Small intestine (tissue), 7 donors: Measurements from ENCODE around the gene GPR150. TPM values are rescaled to one million over a fixed set of nuclear protein-coding genes. Genes with fewer than 3 reads are reported as not detected.
"Not testable (repeated sequence)": the region's sequence is repeated elsewhere in the genome, so short reads cannot be mapped to it uniquely, and the experiment has no call there.

Source experiments
- DNase-seq, 2 donors: peaks; one replicate each; pipeline versions ENCODE4 v3.0.0 to v3.0.0-alpha.2; 2013
- FAIRE-seq: peaks from 2 replicates; lab custom pipeline; 2012; peaks lifted over from hg19 to GRCh38; lab: Jason Lieb, UNC
- H3K27ac ChIP-seq, 3 donors: one replicate each; pipeline ENCODE4 v1.5.1; 2013; ENCODE audit warnings: low read length in 2 of 3, mild to moderate bottlenecking in 2 of 3, control low read depth in 1 of 3, inconsistent platforms in 1 of 3, low read depth in 1 of 3, moderate library complexity in 1 of 3
- H3K27me3 ChIP-seq, 3 donors: one replicate each; pipeline ENCODE4 v1.6.1; 2013; ENCODE audit warnings: low read length in 3 of 3, inconsistent platforms in 1 of 3; ENCODE audit not compliant: control insufficient read depth in 3 of 3, insufficient read depth in 3 of 3
- H3K36me3 ChIP-seq, 3 donors: one replicate each; pipeline ENCODE4 v1.6.1; 2013; ENCODE audit warnings: low read length in 3 of 3, inconsistent platforms in 1 of 3, low read depth in 1 of 3, mild to moderate bottlenecking in 1 of 3, moderate library complexity in 1 of 3; ENCODE audit not compliant: control insufficient read depth in 3 of 3, insufficient read depth in 2 of 3
- H3K4me1 ChIP-seq, 3 donors: one replicate each; pipeline ENCODE4 v1.6.1; 2013; ENCODE audit warnings: low read length in 2 of 3, inconsistent platforms in 1 of 3, low read depth in 1 of 3, mild to moderate bottlenecking in 1 of 3, moderate library complexity in 1 of 3; ENCODE audit not compliant: control insufficient read depth in 3 of 3, insufficient read depth in 2 of 3
- H3K4me3 ChIP-seq, 3 donors: one replicate each; pipeline ENCODE4 v1.5.1; 2013; ENCODE audit warnings: low read length in 3 of 3, control low read depth in 1 of 3, inconsistent platforms in 1 of 3, low read depth in 1 of 3, mild to moderate bottlenecking in 1 of 3, moderate library complexity in 1 of 3
- H3K9me3 ChIP-seq, 2 donors: one replicate each; pipeline ENCODE4 v1.6.1; 2013; ENCODE audit warnings: low read depth in 1 of 2, low read length in 1 of 2; ENCODE audit not compliant: control insufficient read depth in 2 of 2, insufficient read depth in 1 of 2
- WGBS, 3 donors: extraction: QIAGEN DNeasy Blood & Tissue Kit; methylation state at CpG; one replicate each; pipeline ENCODE4 v1.1.7; 2013; 5-methylcytosine and 5-hydroxymethylcytosine counted together
- polyA plus RNA-seq, 4 donors: library from polyadenylated mRNA; stranded (reverse) in 3 of 4; unstranded in 1 of 4; fragments of 200-250 nt in 3 of 4; fragments of 120-200 nt in 1 of 4; gene quantifications; one replicate each; pipeline versions ENCODE4 v1.2.1 to v1.2.3, GENCODE V29; 2013
- donor health status: healthy with polysubstance abuse.
- donor health status: control.
- donor health status: control.
- donor health status: Bipolar disorder and iron deficiency.
- donor health status: healthy.

Gene GPR150
- polyA plus RNA-seq, 4 donors = 0.15 to 2.1 TPM; not detected in 2

DNA sequence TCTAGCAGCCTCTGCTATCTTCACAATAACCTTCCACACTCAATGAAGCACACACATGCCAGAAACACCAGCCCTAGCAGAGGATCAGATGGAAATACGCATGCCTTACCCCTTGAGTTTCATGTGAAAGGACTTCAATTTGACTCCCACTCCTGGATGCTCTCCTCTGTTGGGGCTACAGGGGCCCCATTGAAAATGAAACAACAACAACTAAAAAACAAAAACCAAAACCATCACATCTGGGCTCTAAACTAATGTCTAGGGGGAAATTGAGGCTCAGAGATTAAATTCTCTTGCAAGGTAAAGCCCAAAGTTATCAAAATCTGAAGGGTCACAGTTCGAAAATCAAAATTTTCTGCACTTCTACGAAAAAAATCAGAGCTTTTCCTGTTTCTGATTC lies 18.7 kb downstream of the GPR150 start:
- H3K4me1 ChIP-seq = peaks cover 0 to 18% (median 0%) of the 10 kb centered on the region in 3 donors
- no peaks in the 10 kb centered on the region for H3K36me3 ChIP-seq
- H3K9me3 ChIP-seq = peaks cover 0 to 2% of the 10 kb centered on the region in 2 donors
- WGBS, 3 donors = 70 to 87% (median 78%) methylated on average over 3 of the region's 3 CpGs
- FAIRE-seq = no peak
- H3K4me3 ChIP-seq = no peak overlapping the region
- no peak overlapping the region for H3K27ac ChIP-seq
- DNase-seq = no peak
- H3K27me3 ChIP-seq = no peaks in the 10 kb centered on the region

DNA sequence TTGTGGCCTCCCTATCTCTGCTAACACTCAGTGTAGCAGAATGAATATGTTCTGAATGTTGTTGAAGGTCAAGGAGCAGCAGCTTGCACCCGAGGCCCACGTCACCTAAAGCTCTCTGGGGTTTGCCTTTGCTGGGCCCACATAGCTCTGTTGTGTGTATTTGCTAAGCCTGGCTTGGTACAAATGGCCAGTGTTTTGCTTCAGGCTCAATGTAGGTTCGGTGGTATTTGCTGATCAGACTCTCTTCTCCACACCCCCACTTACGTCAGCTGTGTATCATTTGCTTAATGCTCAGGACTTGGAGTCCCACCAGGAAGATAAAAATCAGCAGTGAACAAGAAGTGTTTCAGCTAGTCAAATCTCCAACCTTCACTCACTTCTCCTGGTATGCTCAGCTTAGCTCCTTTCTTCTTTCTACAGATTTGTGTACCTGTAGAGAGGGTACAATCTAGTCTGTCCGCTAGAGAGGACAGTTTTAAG lies 21.9 kb downstream of the GPR150 start:
- H3K27ac ChIP-seq = peak overlapping the region in 2 of 3 donors; percentile 43 to 73
- DNase-seq (peak in 1 of 2 donors; percentile 53), FAIRE-seq (no peak)
- H3K36me3 ChIP-seq = no peaks in the 10 kb centered on the region
- no peaks in the 10 kb centered on the region for H3K27me3 ChIP-seq
- peaks cover 0 to 2% of the 10 kb centered on the region in 2 donors for H3K9me3 ChIP-seq
- H3K4me3 ChIP-seq = no peak overlapping the region
- peaks cover 0 to 18% (median 0%) of the 10 kb centered on the region in 3 donors for H3K4me1 ChIP-seq
- WGBS, 3 donors = 47 to 68% (median 53%) methylated on average over 5 of the region's 5 CpGs

DNA sequence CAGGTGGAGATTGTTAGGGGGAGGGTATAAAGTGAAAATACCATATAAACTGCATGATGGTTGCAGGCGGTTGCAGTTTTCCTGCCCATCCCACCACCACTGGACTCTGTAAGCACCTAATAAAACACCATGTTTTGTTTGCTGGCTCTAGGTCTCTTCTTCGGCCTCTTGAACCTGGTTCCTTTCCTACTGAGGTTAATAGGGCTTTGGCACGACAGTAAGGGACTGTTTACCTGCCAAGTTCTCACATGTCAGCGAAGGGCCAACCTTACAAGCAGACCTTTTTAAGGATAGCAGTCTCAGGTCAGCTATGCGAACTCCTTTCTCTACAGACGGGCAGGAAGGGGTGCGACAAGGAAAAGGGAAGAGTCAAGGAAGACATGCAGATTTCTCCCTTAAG lies 23.3 kb downstream of the GPR150 start:
- H3K4me3 ChIP-seq = no peak overlapping the region
- DNase-seq (no peak), FAIRE-seq (no peak)
- H3K9me3 ChIP-seq = peaks cover 0 to 2% of the 10 kb centered on the region in 2 donors
- WGBS, 3 donors = 92 to 94% (median 93%) methylated on average over 7 of the region's 7 CpGs
- H3K27ac ChIP-seq = no peak overlapping the region
- no peaks in the 10 kb centered on the region for H3K36me3 ChIP-seq
- peaks cover 0 to 29% (median 0%) of the 10 kb centered on the region in 3 donors for H3K4me1 ChIP-seq
- no peaks in the 10 kb centered on the region for H3K27me3 ChIP-seq

DNA sequence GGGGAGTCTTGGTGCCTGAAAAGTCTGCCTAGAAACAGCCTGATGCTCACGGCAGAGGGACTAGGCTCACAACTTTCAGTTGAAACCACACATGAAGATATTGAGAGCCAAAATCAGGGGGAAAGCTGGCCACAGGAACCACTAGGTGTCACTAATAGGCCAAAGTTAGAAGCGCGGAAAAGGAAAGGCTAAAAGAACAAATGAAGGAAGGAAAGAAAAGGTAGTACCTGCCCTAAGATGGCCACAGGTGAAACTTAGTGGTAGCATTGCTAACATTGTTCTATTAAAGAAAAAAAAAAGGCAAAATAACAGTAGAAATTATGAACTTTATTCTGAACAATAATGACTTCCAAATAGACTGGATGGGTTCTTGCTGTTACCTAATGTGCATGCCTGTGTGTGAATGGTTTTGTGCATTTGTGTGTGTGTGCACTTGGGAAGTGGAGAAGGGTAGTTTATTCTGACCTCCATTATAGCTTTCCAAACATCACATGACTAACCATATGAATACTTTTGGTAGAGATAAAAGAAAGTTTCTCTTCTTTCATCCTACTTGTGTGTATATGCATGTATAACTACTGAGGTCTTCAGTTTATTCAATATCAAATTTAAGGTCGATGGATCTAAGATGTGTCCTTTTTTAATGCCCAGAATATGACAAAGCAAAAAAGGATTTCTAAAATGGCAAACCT lies 24.6 kb downstream of the GPR150 start:
- peaks cover 0 to 2% of the 10 kb centered on the region in 2 donors for H3K9me3 ChIP-seq
- no peaks in the 10 kb centered on the region for H3K27me3 ChIP-seq
- peak overlapping the region in 1 of 3 donors; percentile 36 for H3K27ac ChIP-seq
- 9 to 18% (median 12%) methylated on average over 4 of the region's 4 CpGs for WGBS, 3 donors
- H3K36me3 ChIP-seq = no peaks in the 10 kb centered on the region
- DNase-seq (peak; percentile 71 to 78), FAIRE-seq (no peak)
- no peak overlapping the region for H3K4me3 ChIP-seq
- peaks cover 0 to 29% (median 0%) of the 10 kb centered on the region in 3 donors for H3K4me1 ChIP-seq

DNA sequence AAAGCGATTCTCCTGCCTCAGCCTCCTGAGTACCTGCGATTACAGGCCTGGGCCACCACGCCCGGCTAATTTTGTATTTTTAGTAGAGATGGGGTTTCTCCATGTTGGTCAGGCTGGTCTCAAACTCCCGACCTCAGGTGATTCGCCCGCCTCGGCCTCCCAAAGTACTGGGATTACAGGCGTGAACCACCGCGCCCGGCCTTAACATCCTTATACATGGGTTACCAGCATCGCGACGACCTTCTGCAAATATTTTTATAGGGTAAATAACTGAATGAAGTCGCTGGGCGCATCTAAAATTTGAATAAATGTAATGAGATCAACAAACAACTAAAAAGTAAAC lies 26.3 kb downstream of the GPR150 start:
- not testable (repeated sequence) for FAIRE-seq, DNase-seq, H3K36me3 ChIP-seq, H3K27me3 ChIP-seq, H3K9me3 ChIP-seq
- Histone ChIP-seq H3K4me1 (peaks cover 0 to 23% (median 0%) of the 10 kb centered on the region in 3 donors), H3K4me3 (peak overlapping the region in 1 of 3 donors; percentile 53), H3K27ac (peak overlapping the region; percentile 8 to 92 (median 89))
- WGBS, 3 donors = 78 to 86% (median 84%) methylated on average over 17 of the region's 17 CpGs

DNA sequence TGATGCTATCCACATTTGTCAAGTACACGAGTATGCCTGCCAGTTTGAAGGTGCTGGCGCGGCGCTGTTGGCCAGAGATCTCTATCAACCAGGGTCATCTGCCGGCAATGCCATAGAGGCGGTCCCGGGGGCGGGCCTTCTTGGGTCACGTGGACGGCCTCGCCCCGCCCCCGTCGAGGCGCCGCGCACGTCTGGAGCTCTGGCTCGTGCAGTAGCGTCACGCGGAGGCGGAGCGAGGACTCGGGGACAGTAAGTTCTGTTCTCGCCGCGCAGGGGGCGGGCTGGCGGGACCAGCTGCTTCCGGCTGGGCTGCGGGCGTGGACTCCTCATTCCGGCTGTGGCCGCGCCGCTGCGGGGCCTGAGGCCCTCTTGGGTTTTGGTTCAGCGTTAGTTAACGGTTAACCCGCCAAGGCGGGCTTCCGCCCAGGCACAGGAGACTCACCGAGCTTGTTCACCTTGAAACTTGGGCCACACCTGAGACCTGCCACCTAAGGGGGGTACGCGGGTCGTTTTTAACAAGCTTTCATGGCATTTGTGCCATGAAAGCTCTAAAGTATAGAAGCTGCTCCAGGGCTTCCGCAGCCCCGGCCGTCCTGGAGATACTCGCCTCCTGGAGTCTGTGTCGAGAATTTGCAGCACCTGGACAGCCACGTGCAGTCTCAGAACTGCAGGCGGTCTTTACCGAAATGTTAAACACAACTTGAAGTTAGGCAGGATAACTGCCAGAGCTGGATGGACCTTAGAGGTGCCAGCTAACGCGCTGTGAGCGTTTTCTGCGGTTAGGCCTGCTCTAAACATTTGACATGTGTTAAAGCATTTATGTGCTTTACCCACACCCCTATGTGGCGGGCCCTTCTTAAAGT lies 26.9 kb downstream of the GPR150 start, which contains the start of gene RFESD:
RFESD (plus strand) TSS at position 209 of the 863 bp plus-strand sequence. CDS start 5,495 bp downstream, outside the sequence.
- no peak for FAIRE-seq
- DNase-seq = peak; percentile 98 to 99

DNA sequence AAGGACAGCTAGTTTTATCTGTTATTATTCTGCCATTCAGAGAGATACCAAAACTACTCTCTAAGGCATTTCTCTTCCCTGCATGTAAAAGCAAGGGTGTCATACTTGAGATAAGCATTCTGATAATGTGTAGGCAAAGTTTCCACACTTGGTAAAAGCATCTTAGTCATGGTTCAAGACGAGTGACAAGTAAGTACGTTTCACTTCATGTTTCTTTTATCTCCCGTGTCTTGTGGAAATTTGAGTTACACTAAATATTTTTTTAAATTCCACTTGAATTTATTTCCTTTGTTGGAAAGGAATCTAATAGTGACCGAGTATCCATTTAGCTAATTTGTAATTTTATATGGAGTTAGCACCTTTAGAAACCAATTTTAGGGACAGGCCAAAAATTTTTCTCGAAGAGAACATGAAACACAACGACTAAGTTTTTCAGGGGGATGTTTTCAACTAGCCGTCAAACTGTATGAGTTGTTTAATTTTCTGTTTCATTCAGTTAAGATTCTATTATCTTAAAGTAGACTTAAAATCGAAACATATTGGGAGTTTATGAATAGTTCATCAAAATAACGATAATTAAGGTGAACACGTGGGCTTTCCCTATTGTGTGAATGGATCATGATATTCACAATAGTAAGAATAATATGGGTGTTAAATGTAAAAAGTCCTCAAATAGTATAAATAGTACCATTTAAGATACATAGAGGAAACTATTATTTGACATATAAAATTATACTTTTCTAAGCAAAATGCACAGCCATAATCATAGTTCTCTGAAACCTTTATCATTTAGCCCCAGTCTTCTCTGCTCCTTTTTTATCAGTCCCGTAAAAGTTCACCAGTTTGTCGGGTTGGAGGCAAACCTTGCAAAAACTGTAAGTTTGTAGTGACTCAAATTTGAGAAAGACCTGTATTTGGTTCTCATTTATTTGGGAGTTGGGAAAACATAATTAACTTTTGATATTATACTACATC lies 28.3 kb downstream of the GPR150 start:
- peaks cover 0 to 11% (median 0%) of the 10 kb centered on the region in 3 donors for H3K4me1 ChIP-seq
- FAIRE-seq (no peak), DNase-seq (peak; percentile 24 to 62)
- no peaks in the 10 kb centered on the region for H3K27me3 ChIP-seq
- no peaks in the 10 kb centered on the region for H3K36me3 ChIP-seq
- WGBS, 3 donors = 68 to 76% (median 69%) methylated on average over 12 of the region's 12 CpGs
- H3K4me3 ChIP-seq = no peak overlapping the region
- no peaks in the 10 kb centered on the region for H3K9me3 ChIP-seq
- H3K27ac ChIP-seq = peak overlapping the region in 2 of 3 donors; percentile 41 to 89

More for the DNA sequence above, 26.9 kb downstream of the GPR150 start, which contains the start of gene RFESD:
- no peaks in the 10 kb centered on the region for H3K27me3 ChIP-seq
- no peaks in the 10 kb centered on the region for H3K36me3 ChIP-seq
- H3K4me1 ChIP-seq = peaks cover 0 to 17% (median 0%) of the 10 kb centered on the region in 3 donors
- peak within 1 kb of the TSS in 2 of 3 donors; percentile 53 to 56 for H3K4me3 ChIP-seq
- H3K9me3 ChIP-seq = peaks cover 0 to 2% of the 10 kb centered on the region in 2 donors
- peak within 1 kb of the TSS; percentile 89 to 96 (median 92) for H3K27ac ChIP-seq
- 0 to 1% (median 1%) methylated on average over 60 of the region's 60 CpGs for WGBS, 3 donors
